Measurements from ENCODE around the gene TLE6. TPM values are rescaled to one million over a fixed set of nuclear protein-coding genes. Genes with fewer than 3 reads are reported as not detected.
"Not testable (repeated sequence)": the region's sequence is repeated elsewhere in the genome, so short reads cannot be mapped to it uniquely, and the experiment has no call there.

The TLE6 gene
- total RNA-seq, 5 donors from 2014 or later (not counting 1 experiment from before 2014, with no cell fraction given), result 0.36 to 0.61 (median 0.50) TPM; not detected in 2

DNA sequence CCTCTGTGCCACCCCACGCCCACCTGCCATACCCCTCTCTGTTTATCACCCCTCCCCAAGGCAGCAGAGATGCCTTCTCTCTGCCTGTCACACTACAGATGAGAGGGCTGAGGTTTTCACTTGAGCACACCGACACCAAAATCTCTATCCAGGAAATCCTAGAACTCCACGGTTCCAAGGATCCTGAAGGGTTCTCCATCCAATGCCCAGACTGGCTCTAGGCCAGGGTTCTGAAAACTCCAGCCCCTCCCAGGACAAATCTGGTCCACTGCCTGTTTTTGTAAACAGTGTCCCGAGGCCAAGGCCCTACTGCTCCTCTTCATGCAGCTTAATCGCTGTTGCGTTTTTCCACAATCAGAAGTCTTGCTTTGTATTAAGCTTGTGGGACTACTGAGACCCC, 31.6 kb downstream of the TLE6 start:
- no peaks in the 10 kb centered on the region for H3K9me3 Mint-ChIP-seq
- Histone ChIP-seq H3K27me3 (replicated peaks in 1 of 2; ENCODE audit: control insufficient read depth in 2 of 2, extremely low read depth in 1 of 2, insufficient read depth in 2 of 2, low read length in 1 of 2) (no peaks in the 10 kb centered on the region), H3K27ac (ENCODE audit: low read length) (no peak overlapping the region), H3K36me3 (ENCODE audit: control insufficient read depth in 2 of 2, extremely low read depth in 1 of 2, insufficient read depth in 1 of 2, low read length in 1 of 2) (peaks cover 3 to 15% of the 10 kb centered on the region in 2 donors), H3K9me3 (no peaks in the 10 kb centered on the region), H3K4me1 (ENCODE audit: control insufficient read depth in 1 of 2, extremely low read depth in 1 of 2, insufficient read depth in 2 of 2, low read length in 2 of 2) (no peaks in the 10 kb centered on the region), H3K4me3 (ENCODE audit: control insufficient read depth in 1 of 2, extremely low read depth in 1 of 2, low read length in 1 of 2) (no peak overlapping the region)
- no peak overlapping the region for H3K4me3 Mint-ChIP-seq
- H3K4me1 Mint-ChIP-seq, result no peaks in the 10 kb centered on the region
- ChIA-PET CTCF (no interaction called here), POLR2A (no interaction called here)
- H3K27me3 Mint-ChIP-seq, result no peaks in the 10 kb centered on the region
- WGBS (ENCODE audit: insufficient coverage), result 90% methylated on average over 5 of the region's 6 CpGs
- H3K27ac Mint-ChIP-seq, result no peak overlapping the region
- DNase-seq (no peak), ATAC-seq (replicated peaks in 1 of 4) (no peak)
- peaks cover 6% of the 10 kb centered on the region for H3K36me3 Mint-ChIP-seq

DNA sequence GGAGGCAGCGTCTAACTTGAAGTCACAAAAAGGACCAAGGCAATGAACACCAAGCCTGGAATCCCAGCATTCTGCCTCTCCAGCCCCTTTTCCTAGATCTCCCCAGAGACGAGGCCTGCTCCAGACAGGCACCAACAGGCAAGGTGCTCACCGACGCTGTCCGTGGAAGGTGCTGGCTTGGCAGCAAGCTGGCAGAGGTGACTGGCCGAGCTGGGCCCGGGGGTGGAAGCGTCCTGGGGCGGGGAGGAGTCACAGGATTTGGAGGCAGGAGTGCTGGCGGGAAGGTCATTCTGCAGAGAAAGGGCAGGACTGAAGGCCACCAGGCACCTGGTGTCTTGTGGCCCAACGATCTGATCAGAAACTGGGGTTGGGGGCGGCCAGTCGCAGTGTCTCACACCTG, 33.5 kb downstream of the TLE6 start:
- DNase-seq, result no peak
- Mint-ChIP-seq H3K36me3 (peaks cover 9% of the 10 kb centered on the region), H3K9me3 (no peaks in the 10 kb centered on the region), H3K4me3 (no peak overlapping the region), H3K27ac (no peak overlapping the region), H3K27me3 (no peaks in the 10 kb centered on the region), H3K4me1 (peaks cover 0 to 1% (median 0%) of the 10 kb centered on the region in 3 donors)
- Histone ChIP-seq H3K4me1 (ENCODE audit: control insufficient read depth in 1 of 2, extremely low read depth in 1 of 2, insufficient read depth in 2 of 2, low read length in 2 of 2) (no peaks in the 10 kb centered on the region), H3K4me3 (ENCODE audit: control insufficient read depth in 1 of 2, extremely low read depth in 1 of 2, low read length in 1 of 2) (no peak overlapping the region), H3K27ac (ENCODE audit: low read length) (no peak overlapping the region), H3K27me3 (replicated peaks in 1 of 2; ENCODE audit: control insufficient read depth in 2 of 2, extremely low read depth in 1 of 2, insufficient read depth in 2 of 2, low read length in 1 of 2) (no peaks in the 10 kb centered on the region), H3K36me3 (ENCODE audit: control insufficient read depth in 2 of 2, extremely low read depth in 1 of 2, insufficient read depth in 1 of 2, low read length in 1 of 2) (peaks cover 3 to 12% of the 10 kb centered on the region in 2 donors), H3K9me3 (no peaks in the 10 kb centered on the region)
- ATAC-seq (replicated peaks in 1 of 4), result no peak
- ChIA-PET CTCF (no interaction called here), POLR2A (no interaction called here)
- 94% methylated on average over 12 of the region's 13 CpGs for WGBS (ENCODE audit: insufficient coverage)

DNA sequence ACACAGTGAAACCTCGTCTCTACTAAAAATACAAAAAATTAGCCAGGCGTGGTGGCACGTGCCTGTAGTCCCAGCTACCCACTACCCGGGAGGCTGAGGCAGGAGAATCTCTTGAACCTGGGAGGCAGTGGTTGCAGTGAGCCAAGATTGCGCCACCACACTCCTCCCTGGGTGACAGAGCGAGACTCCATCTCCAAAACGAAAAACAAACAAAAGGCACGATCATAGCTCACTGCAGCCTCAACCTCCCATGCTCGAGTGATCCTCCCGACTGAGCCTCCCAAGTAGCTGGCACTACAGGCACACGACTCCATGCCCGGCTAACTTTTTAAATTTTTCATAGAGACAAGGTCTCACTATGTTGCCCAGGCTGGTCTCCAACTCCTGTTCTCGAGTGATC, 34.7 kb downstream of the TLE6 start:
- H3K4me1 Mint-ChIP-seq; H3K4me3 Mint-ChIP-seq; H3K4me1 ChIP-seq (ENCODE audit: control insufficient read depth in 1 of 2, extremely low read depth in 1 of 2, insufficient read depth in 2 of 2, low read length in 2 of 2); H3K4me3 ChIP-seq (ENCODE audit: control insufficient read depth in 1 of 2, extremely low read depth in 1 of 2, low read length in 1 of 2); H3K27me3 Mint-ChIP-seq; ATAC-seq (replicated peaks in 1 of 4); CTCF ChIA-PET; POLR2A ChIA-PET; H3K27ac ChIP-seq (ENCODE audit: low read length); H3K9me3 ChIP-seq; H3K27ac Mint-ChIP-seq; H3K9me3 Mint-ChIP-seq; H3K27me3 ChIP-seq (replicated peaks in 1 of 2; ENCODE audit: control insufficient read depth in 2 of 2, extremely low read depth in 1 of 2, insufficient read depth in 2 of 2, low read length in 1 of 2); H3K36me3 Mint-ChIP-seq; DNase-seq: not testable (repeated sequence)
- H3K36me3 ChIP-seq (ENCODE audit: control insufficient read depth in 2 of 2, extremely low read depth in 1 of 2, insufficient read depth in 1 of 2, low read length in 1 of 2), result peaks cover 3 to 12% of the 10 kb centered on the region in 2 donors
- 82% methylated on average over 11 of the region's 13 CpGs for WGBS (ENCODE audit: insufficient coverage)

DNA sequence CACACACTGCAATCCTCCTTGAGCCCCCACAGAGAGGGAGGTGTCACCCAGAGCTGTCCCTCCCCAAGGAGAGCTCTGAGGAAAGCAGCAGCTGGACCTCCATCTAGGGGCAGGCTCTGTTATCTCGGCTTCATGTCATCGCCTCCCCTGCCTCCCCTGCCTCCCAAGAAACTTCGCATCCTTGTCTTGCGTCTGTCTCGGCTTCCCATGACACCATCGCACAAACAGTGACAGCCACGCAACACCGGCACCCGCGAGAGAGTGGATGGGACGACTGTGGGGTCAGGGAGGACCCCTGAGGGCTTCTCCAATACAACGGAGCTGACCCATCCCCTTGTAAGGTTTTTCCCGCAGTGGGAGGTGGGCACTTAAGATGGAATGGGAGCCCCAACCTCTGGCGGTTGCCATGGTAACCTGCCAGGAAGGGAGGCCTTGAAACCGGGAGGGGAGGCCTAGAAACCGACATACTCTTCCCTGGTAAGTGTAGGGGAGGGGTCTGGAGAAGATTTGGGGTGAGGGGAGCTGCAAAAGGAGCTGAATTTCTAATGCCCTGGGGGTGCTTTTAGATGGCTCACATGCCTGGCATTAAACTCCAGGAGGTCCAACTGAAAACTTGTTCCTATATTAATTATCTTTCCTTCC, 35.4 kb downstream of the TLE6 start:
- H3K27ac ChIP-seq (ENCODE audit: low read length), result no peak overlapping the region
- H3K36me3 ChIP-seq (ENCODE audit: control insufficient read depth in 2 of 2, extremely low read depth in 1 of 2, insufficient read depth in 1 of 2, low read length in 1 of 2), result peaks cover 3 to 12% of the 10 kb centered on the region in 2 donors
- H3K27ac Mint-ChIP-seq, result no peak overlapping the region
- ChIA-PET POLR2A (no interaction called here), CTCF (no interaction called here)
- DNase-seq (no peak), ATAC-seq (replicated peaks in 1 of 4) (no peak)
- no peaks in the 10 kb centered on the region for H3K27me3 ChIP-seq (replicated peaks in 1 of 2; ENCODE audit: control insufficient read depth in 2 of 2, extremely low read depth in 1 of 2, insufficient read depth in 2 of 2, low read length in 1 of 2)
- no peaks in the 10 kb centered on the region for H3K9me3 ChIP-seq
- WGBS (ENCODE audit: insufficient coverage), result 89% methylated on average over 11 of the region's 16 CpGs
- H3K27me3 Mint-ChIP-seq, result no peaks in the 10 kb centered on the region
- H3K36me3 Mint-ChIP-seq, result peaks cover 9% of the 10 kb centered on the region
- peaks cover 0 to 1% (median 0%) of the 10 kb centered on the region in 3 donors for H3K4me1 Mint-ChIP-seq
- no peaks in the 10 kb centered on the region for H3K4me1 ChIP-seq (ENCODE audit: control insufficient read depth in 1 of 2, extremely low read depth in 1 of 2, insufficient read depth in 2 of 2, low read length in 2 of 2)
- H3K4me3 Mint-ChIP-seq, result no peak overlapping the region
- H3K9me3 Mint-ChIP-seq, result no peaks in the 10 kb centered on the region
- no peak overlapping the region for H3K4me3 ChIP-seq (ENCODE audit: control insufficient read depth in 1 of 2, extremely low read depth in 1 of 2, low read length in 1 of 2)

DNA sequence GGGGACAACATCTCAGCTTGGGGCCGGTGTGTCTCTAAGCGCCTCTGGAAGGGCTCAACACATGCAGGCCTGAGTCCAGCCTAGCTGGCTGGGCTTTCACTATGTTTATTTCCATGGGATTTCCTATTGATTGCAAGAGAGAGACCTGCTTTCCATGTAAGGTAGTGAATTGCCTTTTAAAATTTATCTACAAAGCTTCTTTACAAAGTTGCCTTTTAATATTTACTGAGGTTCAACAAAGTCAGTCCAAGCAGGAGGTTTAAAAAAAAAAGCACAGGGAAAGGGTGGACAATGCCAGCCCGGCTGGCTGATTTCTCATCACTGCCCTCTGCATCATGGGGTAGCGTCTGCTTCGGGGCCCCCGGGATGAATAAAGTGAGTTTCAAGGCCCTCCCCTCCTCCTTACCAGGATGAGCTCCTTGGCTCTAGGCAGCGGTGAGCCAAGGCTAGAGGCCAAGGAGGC, 35.9 kb downstream of the TLE6 start:
- CTCF ChIA-PET, result no interaction called here
- Histone ChIP-seq H3K36me3 (ENCODE audit: control insufficient read depth in 2 of 2, extremely low read depth in 1 of 2, insufficient read depth in 1 of 2, low read length in 1 of 2) (peaks cover 3 to 12% of the 10 kb centered on the region in 2 donors), H3K27me3 (replicated peaks in 1 of 2; ENCODE audit: control insufficient read depth in 2 of 2, extremely low read depth in 1 of 2, insufficient read depth in 2 of 2, low read length in 1 of 2) (no peaks in the 10 kb centered on the region), H3K4me1 (ENCODE audit: control insufficient read depth in 1 of 2, extremely low read depth in 1 of 2, insufficient read depth in 2 of 2, low read length in 2 of 2) (no peaks in the 10 kb centered on the region), H3K27ac (ENCODE audit: low read length) (no peak overlapping the region), H3K9me3 (no peaks in the 10 kb centered on the region), H3K4me3 (ENCODE audit: control insufficient read depth in 1 of 2, extremely low read depth in 1 of 2, low read length in 1 of 2) (no peak overlapping the region)
- Mint-ChIP-seq H3K4me1 (peaks cover 0 to 1% (median 0%) of the 10 kb centered on the region in 3 donors), H3K27ac (no peak overlapping the region), H3K9me3 (no peaks in the 10 kb centered on the region), H3K27me3 (no peaks in the 10 kb centered on the region), H3K36me3 (peaks cover 9% of the 10 kb centered on the region), H3K4me3 (no peak overlapping the region)
- 90% methylated on average over 2 of the region's 7 CpGs for WGBS (ENCODE audit: insufficient coverage)
- ATAC-seq (replicated peaks in 1 of 4), result no peak
- POLR2A ChIA-PET, result interaction anchor here in 1 of 2 donors (0.6 kb wide), 1 partner anchor 452 kb away, joined by 3 read pairs; no protein-coding TSS in a partner anchor
- DNase-seq, result no peak

DNA sequence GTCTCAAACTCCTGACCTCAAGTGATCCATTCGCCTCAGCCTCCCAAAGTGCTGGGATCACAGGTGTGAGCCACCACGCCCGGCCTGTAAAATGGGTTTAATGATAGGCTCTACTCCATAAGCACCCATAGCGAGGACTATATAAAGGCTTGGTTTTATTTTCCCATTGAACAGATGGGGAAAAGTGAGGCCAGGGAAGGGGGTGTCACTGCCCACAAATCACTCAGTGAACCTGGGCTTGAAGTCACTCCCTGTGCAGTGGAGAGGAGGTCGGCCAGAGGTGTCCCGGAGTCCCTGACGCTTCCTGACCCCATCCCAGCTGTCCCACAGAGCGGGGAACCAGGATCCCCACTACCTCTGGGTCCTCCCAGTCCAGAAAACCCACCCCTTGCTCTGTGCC, 36.8 kb downstream of the TLE6 start:
- DNase-seq (no peak), ATAC-seq (replicated peaks in 1 of 4) (no peak)
- Histone ChIP-seq H3K4me3 (ENCODE audit: control insufficient read depth in 1 of 2, extremely low read depth in 1 of 2, low read length in 1 of 2) (no peak overlapping the region), H3K27me3 (replicated peaks in 1 of 2; ENCODE audit: control insufficient read depth in 2 of 2, extremely low read depth in 1 of 2, insufficient read depth in 2 of 2, low read length in 1 of 2) (no peaks in the 10 kb centered on the region), H3K4me1 (ENCODE audit: control insufficient read depth in 1 of 2, extremely low read depth in 1 of 2, insufficient read depth in 2 of 2, low read length in 2 of 2) (no peaks in the 10 kb centered on the region), H3K9me3 (no peaks in the 10 kb centered on the region), H3K36me3 (ENCODE audit: control insufficient read depth in 2 of 2, extremely low read depth in 1 of 2, insufficient read depth in 1 of 2, low read length in 1 of 2) (peaks cover 0 to 12% of the 10 kb centered on the region in 2 donors), H3K27ac (ENCODE audit: low read length) (no peak overlapping the region)
- H3K4me1 Mint-ChIP-seq, result peaks cover 0 to 1% (median 0%) of the 10 kb centered on the region in 3 donors
- H3K27me3 Mint-ChIP-seq, result no peaks in the 10 kb centered on the region
- H3K36me3 Mint-ChIP-seq, result peaks cover 9% of the 10 kb centered on the region
- H3K4me3 Mint-ChIP-seq, result no peak overlapping the region
- POLR2A ChIA-PET, result interaction anchor here in 1 of 2 donors (0.6 kb wide), 2 partner anchors 9 to 453 kb away, joined by 3 to 4 read pairs; no protein-coding TSS in a partner anchor
- no peaks in the 10 kb centered on the region for H3K9me3 Mint-ChIP-seq
- H3K27ac Mint-ChIP-seq, result no peak overlapping the region
- CTCF ChIA-PET, result no interaction called here
- WGBS (ENCODE audit: insufficient coverage), result 100% methylated on average over 1 of the region's 8 CpGs
